SW480 (cell line): ENCODE data around the gene TRPM8.
"Not testable (repeated sequence)": the region's sequence is repeated elsewhere in the genome, so short reads cannot be mapped to it uniquely, and the experiment has no call there.

Experiments used
- DNase-seq: peaks from one replicate; pipeline ENCODE4 v3.0.0-alpha.2; 2016; ENCODE audit warnings: low spot score

TRPM8 gene

DNA sequence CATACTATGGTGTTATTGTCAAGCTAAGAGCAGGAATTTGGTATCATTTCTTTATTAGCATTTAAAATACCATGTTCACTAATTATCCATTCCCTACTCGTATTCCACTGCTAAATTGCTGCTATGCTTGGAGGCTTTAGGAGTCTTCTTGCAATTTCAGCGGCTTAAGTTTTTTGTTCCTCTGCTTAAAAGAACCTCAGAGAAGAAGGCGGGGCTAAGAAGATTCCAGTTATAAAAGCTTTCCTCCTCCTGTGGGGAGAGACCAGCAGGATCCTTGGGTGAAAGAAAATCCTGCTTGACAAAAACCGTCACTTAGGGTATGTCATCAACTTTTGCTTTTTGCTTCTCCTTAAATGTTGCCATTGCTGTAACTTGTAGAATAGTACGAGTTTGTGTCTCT is at the start of gene TRPM8:
Gene TRPM8 (plus strand): TSS at position 258 of the 400 bp plus-strand sequence. CDS start 9,165 bp downstream, outside the sequence.
- DNase-seq, result no peak

GRCh38 chr2:233867993-233868532 is 49.1 kb upstream of the TRPM8 start, which contains the start of gene MSL3B:
TSS of gene MSL3B (minus strand) at chr2:233868386.
- DNase-seq, result peak; percentile 47

DNA sequence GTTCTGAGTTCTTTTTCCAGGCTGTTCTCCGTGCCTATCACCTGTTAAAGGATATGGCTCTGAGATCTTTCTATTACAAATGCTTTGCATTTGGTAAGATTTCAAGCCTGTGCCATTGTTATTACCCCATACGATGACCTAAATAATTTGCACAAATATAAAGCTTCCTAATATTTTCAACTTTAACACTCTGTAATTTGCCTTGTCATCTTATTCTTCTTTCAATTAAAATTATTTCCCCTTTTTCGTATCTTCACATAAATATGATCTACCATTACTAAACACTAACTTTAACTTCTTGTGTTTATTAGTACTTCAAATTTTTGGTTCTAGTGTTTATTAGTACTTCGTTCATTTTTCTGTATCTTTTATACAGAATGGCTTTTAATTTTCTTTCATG is 45.7 kb upstream of the TRPM8 start:
- DNase-seq, result no peak

- DNase-seq, result not testable (repeated sequence)
These were observed 45.0 kb upstream of the TRPM8 start for GRCh38 chr2:233872125-233872524.

- DNase-seq, result no peak
These were observed 34.8 kb upstream of the TRPM8 start for GRCh38 chr2:233882353-233882752.

GRCh38 chr2:233892793-233893192 is 24.4 kb upstream of the TRPM8 start:
- DNase-seq, result peak; percentile 9

DNA sequence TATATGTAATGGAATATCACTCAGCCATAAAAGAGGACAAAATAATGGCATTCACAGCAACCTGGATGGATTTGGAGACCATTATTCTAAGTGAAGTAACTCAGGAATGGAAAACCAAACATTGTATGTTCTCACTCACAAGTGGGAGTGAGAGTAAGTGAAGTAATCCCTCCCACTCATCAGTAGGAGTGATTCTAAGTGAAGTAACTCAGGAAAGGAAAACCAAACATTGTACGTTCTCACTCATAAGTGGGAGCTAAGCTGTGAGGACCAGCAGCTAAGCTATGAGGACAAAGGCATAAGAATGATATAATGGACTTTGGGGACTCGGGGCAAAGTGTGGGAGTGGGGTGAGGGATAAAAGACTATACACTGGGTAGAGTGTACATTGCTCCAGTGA is 20.9 kb upstream of the TRPM8 start:
- DNase-seq, result not testable (repeated sequence)

DNA sequence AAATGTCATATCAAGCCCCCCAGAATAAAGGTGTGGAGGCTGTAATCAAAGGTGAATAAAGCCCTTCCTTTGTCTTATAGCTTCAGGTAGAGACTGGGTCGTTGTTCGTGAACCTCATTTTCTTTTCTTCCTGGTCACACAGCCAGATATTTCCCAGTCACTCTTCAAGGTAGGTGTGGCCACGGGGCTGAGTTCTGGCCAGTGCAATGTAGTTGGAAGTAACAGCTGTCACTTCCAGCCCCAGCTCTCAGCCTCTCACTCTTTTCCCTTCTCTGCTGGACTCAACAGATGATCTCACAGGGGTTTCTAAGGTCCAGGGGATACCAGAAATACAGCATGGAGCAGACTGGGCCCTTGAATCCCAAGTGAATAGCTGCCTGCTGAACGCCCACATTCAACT is 15.8 kb upstream of the TRPM8 start:
- DNase-seq, result no peak

DNA sequence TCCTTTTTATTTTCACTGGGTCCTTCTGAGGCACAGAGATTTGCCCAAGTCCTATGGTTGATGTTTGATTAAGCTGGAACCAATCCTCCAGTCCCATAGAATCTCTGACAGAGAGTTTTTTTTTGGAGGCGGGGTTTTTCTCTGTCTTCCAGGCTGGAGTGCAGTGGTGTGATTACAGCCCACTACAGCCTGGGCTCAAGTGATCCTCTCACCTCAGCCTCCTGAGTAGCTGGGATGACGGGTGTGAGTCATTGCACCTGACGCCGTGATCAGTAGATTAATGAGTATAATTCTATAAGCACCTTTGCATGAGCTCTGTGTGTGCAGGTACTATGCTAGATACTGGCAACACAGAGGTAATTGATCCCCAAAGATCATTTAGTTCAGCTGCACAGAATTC is 15.3 kb upstream of the TRPM8 start:
- DNase-seq, result no peak

- no peak for DNase-seq
These were observed 11.2 kb upstream of the TRPM8 start for GRCh38 chr2:233905945-233906344.

GRCh38 chr2:233907627-233908026 is 9.5 kb upstream of the TRPM8 start:
- DNase-seq, result no peak

DNA sequence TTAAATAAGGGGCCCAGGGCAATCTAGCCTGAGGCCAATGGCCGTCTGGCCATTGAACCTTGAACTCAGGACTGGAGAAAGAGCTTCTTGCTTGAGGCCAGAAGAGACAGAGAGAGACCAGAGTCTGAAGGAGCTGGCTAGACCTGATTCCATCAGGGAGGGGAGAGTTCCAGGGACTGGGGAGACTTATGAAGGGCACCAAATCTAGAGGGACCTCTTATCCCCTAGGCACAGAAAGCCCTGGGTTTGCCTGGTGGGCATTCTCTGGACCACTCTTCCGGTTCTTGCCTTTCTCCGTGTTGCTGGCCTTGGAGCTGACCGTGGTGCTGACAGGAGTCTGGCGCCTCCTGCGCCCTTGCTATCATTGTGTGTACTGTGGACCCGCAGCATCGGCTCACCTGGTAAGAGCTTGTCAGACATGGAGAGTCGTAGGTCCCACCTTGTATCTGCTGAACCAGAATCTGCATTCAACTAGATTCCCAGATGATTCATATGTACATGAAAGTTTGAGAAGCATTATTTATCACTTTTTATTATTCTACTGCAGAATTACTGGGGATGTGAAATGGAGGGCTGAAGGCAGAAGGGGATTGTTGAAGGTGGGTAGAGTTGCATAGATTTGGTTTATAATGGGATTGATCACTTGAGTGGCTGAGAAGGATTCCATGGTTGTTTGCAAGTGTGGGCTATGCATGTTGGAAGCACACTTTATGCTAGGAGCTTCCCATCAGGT is 4.3 kb upstream of the TRPM8 start:
- DNase-seq, result peak; percentile 11

DNA sequence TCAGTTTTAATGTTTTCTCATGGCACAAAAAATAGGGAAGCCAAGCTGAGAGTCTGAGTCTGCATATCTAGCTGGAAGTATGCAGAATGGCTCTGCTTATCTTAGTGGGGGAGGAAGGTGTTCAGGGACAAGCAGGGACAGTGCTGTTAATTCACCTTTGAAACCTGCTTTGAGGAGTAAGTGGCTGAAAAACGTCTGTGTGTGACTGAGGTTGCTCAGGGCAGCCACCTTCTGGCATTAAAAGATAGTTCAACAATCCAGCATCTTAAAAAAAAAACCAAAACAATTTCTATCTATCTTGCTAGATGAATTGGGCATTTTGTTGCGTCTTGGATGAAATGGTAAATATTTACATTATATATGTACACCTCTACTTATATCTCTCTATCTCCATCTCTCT is 2.0 kb upstream of the TRPM8 start:
- peak; percentile 14 for DNase-seq

GRCh38 chr2:233919319-233919718 is 2.1 kb downstream of the TRPM8 start:
- DNase-seq, result no peak

GRCh38 chr2:233919938-233920337 is 2.8 kb downstream of the TRPM8 start:
- no peak for DNase-seq

DNA sequence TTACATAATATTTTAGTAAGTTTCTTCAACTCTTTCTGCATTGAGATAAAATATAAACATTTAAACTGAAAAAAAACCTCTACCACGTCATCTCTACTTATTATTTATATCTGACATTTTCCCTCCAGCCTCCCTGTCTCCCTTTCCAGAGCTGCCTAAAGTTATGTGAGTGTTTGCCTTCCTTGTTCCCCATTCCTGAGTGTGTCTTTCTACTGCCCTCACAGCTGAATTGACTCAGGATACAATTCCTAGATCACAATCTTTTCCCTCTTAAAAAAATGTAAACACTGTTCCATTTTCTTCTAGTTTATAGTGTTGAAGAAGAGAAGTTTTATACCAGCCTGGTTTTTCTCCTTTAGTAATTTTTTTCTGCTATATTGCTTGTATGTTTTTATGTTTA is 5.3 kb downstream of the TRPM8 start:
- no peak for DNase-seq

DNA sequence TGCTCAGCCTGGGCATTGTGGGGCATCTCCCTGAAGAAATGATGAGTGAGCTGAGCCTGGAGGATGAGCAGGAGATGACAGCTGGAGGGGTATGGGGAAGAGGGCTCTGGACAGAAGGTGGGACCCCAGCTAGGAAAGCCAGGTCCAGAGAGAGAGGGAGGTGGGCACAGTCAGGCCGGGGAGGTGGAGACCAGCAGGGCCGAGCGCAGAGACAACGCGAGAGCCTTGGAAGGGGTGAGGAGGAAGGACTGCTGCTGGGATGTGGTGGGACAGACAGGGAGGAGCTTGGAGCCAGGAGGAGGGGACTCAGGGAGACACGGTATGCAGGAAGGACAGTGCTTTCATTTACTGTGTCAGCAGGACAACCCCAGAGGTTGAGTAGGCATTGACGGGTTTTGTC is 8.2 kb downstream of the TRPM8 start:
- no peak for DNase-seq

- no peak for DNase-seq
These were observed 9.6 kb downstream of the TRPM8 start for GRCh38 chr2:233926806-233927205.

DNA sequence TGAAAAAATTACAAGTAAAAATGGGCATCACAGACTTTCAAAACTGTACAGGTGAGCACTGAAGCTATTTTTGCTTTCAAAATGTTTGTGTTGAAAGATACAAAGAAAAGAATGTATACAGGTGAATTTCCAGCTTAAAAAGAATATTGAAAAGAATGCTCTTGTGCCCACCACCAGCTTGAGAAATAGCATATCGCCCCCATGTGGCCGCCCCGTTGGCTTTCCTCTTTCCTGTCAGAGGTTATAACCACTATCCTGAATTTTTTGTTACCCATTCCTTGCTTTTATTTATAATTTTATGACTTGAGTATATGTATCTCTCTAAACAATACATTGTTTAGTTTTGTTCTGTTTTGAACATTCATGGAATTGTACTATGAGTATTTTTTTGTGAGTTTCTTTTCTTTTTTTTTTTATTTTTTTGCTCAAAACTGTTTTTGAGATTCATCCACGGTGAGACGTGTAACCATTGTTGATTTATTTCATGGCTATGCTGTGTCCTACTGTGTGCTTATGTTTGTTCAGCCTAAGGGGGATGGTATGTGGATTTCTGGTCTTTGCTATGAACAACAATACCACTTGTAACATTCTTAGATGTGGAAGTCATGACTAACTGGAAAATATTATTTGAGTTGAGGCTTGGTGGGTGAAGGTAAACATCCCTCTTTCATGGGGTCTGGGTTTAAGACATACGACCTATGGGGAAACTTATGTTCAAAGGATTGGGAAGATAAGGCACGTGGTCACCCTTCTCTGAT is 11.6 kb downstream of the TRPM8 start:
- DNase-seq, result peak; percentile 9

DNA sequence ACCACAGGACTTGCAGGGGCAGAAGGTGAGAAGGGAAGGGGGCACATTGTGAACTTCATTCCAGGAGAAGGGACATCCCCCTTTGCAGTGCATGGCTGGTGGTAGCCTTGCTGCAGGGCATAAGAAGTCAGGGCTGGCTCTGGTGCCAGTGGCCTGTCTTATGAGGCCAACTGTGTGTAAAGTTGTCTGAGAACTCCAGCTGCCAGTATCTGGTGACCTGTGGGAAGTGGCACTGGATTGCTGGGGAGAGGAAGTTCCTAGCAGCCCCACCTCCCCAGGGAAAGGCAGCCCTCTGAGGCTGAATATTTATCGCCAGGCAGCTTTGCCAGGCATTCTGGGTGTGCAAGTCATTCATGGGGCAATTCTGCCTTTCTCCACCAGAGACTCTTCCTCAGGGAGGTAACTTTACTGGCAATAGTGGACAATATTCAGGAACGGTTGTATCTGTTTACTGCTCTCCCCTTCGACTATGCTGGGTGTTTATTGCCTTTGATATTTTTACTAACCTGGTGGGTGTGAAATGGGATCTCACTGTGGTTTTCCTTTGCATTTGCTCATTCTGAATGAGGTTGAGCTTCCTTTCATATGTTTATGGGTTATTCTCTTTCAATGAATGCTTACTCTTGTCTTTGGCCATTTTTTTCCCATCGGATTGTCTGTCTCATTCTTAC is 12.3 kb downstream of the TRPM8 start:
- DNase-seq, result peak; percentile 54

DNA sequence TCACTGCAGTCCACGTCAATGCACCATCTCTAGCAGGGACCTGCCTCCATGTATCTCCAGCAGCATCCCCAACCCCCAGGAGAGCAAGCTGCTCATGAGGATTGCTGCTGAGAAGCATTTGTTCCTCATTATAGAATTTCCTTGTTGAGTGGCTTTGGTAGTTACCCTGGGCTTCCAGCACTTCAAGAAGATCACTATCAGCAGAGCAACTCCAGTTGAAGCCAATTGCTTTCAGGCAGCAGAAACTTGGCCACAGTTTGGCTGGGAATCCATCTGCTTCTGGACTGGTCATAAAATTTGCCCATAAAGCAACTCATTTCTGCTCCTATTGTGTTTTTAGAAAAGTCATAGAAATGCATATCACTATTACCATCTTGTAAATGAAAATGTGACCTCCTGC is 17.4 kb downstream of the TRPM8 start:
- no peak for DNase-seq

DNA sequence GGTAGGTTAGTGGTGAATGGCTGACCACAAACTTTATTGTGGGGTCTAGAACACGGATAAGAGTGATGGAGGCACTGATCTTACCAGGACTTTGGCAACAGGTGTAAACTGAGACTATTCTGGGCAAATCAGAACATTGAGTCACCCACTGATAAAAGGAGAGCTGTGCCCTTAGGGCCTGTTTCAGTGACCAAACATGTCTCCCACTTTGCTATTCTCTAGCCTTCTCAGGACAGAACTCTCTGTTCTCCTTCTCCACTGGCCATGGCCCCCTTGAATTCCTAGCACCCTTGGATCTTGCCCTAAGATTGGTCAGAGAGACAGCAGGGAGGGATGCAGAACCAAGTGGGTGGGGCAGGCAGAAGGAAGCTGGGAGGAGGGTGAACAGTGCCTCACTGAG is 18.3 kb downstream of the TRPM8 start:
- no peak for DNase-seq

DNA sequence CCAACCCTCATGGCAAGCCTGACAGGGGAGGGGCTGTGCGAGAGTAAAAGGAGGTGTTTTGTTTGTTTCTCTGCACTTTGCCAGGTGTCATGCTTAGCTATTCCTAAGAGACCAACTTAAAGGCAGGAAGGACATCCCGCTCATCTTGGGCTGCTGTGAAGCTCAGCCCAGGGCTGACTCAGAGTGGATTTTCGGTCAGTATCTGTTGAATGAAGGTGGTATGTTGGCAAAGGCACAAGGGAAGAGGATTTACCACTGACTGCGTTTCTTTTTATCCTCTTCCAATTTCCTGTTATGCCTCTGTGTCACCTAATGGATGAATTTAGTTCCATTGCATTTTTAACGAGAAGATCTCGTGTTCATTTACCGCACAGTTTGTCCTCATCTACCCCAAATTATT is 18.9 kb downstream of the TRPM8 start:
- no peak for DNase-seq
